CD1c-positive myeloid dendritic cell (primary cell): ENCODE results near the gene ALPK3.
A peak's percentile ranks its signal among the peaks of the same experiment; 100 is the strongest.

ENCODE experiments used
- DNase-seq: peaks from one replicate; pipeline ENCODE4 v3.0.0-alpha.2; 2016; ENCODE audit errors: extremely low spot score

The ALPK3 gene

GRCh38 chr15:84892786-84893307, 75.7 kb downstream of the ALPK3 start:
- DNase-seq, result no peak

DNA sequence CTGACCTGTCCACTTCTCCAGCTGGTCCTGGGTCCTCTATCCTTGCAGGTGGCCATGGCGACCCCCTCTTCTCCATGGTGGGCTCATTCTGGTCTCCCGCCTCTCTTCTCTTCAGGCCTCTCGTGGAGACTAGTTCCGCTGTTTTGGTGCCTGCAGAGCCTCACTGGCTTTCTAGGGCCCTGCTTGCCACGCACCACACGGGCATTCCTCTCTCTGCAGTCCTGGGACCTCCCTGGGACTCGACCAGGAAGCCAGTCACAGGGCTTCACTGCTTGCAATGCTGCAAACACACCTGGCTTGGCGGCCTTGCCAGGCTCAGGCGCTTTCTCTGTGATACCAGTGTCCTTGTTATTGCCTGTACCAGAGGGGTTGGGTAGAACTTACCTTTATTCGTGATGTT, 76.5 kb downstream of the ALPK3 start:
- DNase-seq, result no peak

DNA sequence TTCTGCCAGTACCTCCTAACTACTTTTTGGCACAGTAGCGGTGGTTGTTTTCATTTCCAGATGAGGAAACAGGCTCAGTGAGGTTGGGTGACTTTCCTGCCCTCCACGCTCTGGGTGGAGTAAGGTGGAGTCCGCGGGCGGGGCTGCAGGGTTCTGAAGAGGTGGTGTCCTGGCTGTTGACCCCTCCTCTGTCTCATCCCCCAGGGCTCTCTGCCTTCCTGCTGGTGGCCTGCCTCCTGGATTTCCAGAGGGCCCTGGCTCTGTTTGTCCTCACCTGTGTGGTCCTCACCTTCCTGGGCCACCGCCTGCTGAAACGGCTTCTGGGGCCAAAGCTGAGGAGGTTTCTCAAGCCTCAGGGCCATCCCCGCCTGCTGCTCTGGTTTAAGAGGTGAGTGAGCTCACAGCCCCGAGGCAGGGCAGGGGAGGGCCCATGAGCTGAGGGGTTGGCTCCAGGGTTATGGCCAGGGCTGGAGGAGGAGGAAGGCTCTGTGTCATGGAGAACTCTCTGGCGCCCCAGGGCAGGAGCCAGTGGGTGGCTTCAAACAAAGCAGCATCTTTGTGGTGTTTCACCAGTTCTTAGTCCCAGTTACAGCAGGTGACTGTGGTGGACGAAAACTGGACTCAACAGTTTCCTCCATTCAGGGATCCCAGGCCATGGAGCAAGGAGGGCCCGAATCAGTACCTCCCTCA, 77.7 kb downstream of the ALPK3 start:
- no peak for DNase-seq

- no peak for DNase-seq
Measured at GRCh38 chr15:84898761-84899160, 81.6 kb downstream of the ALPK3 start.

DNA sequence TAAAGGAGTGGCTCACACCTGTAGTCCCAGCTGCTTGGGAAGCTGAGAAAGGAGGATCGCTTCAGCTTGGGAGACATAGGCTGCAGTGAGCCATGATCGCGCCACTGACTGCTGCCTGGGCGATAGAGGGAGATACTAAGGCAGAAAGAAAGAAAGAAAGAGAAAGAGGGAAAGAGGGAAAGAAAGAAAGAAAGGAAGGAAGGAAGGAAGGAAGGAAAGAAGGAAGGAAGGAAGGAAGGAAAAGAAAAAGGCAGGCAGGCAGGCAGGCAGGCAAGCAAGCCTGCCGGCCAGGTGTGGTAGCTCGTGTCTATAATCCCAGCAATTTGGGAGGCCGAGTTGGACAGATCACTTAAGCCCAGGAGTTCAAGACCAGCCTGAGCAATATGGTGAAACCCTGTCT, 82.6 kb downstream of the ALPK3 start:
- no peak for DNase-seq

- no peak for DNase-seq
Measured at GRCh38 chr15:84901540-84901939, 84.4 kb downstream of the ALPK3 start.

DNA sequence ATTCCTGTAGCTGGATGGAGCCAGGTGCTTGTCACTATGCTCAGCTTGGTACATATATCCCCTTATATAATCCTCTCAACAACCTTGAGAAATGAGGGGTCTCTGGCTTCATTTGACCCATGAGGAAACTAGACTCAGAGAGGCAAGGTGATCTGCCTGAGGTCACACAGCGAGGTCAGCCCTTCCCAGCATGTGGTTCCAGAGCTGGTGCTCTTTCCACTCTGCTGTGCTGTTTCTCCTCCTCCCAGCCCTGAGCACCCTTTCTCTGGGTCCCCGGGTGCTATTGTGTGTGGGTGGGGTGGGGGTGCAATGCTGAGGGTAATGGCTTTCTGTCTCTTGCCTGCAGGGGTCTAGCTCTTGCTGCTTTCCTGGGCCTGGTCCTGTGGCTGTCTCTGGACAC, 86.6 kb downstream of the ALPK3 start:
- DNase-seq, result no peak

DNA sequence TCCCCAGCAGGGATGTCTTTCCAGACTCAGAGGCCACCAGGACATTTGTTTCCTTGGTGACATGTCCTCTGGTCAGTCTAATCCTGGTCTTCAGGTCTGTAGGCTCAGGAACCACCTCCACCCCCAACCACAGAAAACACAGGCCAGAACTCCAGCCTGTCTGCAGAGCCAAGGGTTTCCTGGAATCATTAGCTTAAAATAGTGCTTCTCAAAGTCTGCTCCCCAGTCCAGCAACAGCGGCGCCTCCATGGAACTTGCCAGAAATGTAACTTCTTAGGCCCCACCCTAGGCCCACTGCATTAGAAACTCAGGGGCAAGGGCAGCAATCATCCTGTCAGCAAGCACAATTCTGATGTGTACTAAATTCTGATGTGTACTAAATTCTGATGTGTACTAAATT, 87.3 kb downstream of the ALPK3 start:
- DNase-seq, result no peak

DNA sequence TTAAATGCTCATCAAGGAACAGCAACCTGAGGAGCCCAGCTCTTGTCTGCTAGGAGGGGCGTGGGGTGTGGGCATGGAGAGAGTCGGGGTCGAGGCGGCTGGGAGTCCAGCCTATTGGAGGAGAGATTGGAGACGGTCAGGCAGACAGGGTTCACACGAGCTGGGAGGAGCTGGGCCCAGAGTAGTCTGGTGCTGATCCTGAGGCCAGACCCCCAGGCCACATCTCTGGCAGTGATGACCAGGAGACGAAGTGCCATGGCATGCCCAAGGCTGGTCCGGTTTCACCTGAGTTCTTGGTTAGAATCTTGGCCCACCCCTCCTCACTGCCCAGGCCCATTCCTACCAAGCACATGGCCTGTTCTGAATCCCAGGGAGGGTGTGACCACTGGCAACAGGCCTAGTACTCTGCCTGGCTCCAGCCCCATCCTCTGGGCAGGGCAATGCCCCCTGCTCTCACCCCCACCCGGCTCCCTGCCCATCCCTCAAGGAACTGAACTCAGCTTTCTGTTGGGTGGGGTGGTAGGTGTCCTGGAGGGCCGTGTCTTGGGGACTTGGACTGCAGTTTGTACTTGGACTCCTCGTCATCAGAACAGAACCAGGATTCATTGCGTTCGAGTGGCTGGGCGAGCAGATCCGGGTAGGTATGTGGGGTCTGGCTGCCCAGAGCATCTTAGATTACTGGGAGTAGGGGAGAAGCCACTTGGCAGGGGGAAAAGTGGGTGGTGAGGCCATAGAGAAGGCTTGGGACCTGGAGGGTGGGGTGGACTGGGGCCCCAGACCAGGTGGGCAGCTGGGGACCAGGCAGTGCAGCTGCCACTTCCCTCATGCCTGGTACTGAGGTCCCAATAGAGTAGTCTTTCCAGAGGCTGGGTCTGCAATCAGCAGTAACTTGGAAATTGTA, 88.1 kb downstream of the ALPK3 start:
- no peak for DNase-seq

DNA sequence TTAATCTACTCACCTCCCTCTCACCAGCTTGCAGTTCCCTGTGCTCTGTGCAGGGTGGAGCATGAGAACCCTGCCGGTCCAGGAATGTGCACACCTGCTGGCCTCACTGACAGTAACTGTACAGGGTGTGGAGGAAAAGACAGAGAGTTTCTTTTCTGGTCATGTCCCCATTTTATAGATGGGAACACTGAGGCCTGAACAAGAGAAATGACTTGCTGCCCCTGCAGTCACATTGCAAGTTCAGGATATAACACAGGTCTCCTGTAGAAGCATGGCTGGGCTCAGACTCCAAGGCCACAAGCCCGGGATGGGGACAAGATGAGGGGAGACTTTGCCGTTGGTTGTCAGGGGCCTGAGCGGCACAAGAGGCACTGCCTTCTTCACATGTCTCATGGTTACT, 90.6 kb downstream of the ALPK3 start:
- DNase-seq, result no peak

DNA sequence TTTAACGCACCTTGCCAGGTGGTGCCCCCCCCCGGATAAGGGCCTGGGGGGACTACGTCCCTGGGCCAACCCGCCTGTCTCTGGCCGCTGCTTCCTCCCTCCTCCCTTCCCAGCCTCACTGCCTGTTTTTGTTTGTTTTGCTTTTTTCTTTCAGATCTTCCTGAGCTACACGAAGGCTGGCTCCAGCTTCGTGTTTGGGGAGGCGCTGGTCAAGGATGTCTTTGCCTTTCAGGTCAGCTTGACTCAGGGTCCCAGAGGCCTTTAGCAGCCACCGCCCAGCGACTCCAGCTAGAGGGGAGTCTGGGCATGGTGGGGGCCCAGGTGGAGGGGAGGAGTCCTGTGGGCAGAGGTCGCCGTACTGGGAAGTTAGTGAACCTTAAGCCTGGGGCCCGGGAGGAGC, 91.4 kb downstream of the ALPK3 start:
- DNase-seq, result no peak

DNA sequence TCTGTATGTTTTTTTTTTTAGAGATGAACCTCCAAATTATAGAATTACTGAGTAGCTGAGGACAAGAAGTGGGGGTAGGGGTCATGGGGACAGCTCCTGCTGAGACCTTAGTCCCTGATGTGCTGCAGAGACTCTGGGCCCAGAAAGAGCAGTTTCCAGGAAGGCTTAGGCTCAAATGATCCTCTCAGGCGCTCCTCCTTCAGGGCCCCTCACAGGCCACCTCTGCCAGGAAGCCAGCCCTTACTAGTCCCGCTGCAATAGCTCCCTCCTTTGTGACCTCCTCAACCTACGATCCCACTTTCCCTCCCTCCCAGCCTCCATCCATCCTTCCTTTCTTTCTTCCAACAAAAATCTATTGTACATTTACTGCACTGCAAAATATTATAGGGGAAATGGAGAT, 91.9 kb downstream of the ALPK3 start:
- no peak for DNase-seq

GRCh38 chr15:84909782-84910181, 92.6 kb downstream of the ALPK3 start:
- DNase-seq, result no peak

DNA sequence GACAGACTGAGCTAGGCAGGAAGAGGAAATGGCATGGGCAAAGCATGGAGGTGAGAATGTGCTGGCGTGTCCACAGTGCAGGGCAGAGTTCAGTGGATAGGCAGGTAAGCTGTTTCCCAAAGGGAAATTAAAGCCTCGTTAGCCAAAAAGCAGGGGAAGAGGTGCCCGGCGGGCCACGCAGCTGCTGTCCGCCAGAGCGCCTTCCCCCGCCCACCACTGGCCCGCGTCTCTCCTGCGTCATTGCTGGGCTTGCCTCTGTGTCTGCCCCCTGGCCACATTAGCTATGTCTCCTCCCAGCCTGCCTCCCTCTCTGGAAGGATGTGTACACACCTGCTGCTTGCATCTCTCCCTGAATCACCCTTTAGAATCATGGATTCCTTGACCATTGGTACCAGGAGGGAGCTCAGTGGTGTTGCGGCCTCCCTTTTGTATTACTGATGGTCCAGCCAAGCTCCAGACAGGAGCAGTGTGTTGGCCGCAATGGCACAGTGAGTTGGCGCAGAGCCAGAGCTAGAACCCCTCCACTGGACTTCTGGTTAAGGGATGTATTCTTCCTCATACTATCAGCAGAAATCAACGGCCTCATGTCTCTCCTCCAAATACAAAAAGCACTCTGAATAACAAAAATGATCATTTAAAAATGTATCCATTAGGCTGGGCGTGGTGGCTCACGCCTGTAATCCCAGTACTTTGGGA, 93.9 kb downstream of the ALPK3 start:
- DNase-seq, result no peak

DNA sequence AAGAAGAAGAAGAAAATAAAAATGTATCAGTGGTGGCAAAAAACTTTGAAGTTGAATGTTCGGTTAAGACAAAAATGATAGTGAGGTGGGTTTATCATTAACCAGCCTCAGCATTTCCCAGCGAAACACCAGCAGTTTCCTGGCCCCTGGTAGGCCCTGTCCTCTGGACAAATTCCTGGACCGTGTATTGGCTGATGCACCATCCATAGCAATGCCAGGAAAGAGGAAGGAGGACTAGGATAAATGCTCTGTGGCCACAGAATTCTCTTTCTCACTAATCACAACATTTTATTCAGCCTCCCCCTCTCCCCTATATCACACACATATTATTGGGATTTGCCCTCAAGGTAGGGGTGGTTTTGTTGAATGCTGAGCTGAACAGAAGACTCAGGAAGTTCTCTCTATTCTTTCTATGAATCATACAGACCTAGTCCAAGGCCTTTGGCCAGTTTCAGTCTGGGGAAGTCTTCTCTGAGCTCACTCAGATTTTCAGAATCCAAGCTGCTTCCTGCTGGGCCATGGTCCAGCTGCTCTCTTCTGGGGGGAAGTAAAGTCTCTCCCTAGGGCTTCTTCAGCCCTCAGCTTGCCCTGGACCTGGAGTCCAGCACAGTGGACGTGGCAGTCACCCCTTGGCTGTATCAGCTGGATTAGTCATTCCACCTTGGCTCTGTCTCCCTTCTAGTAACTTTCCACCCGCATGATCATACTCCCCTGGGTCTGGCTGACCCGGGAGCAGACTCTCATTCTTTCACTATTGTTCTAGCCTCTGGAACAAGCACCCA, 94.9 kb downstream of the ALPK3 start:
- peak; percentile 2 for DNase-seq

GRCh38 chr15:84913360-84913723, 96.2 kb downstream of the ALPK3 start:
- no peak for DNase-seq

DNA sequence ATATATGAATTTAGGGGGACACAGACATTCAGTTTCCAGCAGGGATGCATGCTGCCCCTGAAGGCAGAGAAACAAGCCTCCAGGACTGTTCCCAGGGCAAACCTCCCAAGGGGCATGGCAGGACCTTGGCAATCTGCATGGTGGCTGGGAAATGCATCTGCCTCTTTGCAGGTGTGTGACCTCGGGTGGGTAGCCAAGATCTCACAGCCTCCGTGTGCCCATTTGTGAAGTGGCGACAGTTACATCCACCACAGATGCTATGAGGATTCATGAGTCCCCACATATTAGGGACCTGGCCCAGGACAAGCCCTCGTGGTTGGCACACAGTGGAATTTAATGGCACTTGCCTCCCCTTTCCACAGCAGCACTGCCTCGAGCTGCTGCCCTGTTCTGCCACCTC, 97.2 kb downstream of the ALPK3 start:
- DNase-seq, result no peak

DNA sequence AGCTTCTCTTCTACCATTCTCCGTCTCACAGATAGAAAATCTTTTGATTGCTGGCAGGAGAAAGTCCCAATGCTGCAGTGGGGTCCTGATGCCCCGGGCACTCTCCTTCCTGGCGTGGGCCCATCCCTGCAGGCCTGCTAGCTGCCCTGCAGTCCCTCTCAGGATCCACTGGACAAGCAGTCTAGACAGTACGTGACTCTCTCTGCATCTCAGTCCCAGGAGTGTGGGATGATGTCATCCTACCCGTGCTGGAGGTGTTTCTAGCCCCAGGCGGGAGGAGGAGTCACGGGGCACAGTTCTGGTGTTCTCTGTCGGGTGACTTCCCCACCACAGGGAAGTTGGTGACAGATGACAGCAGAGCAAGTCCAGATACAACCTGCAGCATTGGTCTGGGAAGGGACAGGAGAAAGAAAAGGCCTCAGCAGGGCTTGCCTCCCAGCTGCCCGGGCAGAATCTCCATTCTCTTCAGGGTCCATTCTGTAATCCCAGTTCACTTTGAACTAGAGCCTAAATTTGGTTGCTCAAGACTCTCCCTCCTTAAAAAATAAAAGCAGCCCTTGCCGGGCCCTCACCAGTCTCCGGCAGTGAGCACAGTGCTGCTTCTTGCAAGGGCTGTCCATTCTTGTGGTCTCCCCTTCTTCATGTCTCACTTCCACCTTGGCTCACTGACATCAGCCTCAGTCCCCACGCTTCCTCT, 97.9 kb downstream of the ALPK3 start:
- peak; percentile 45 for DNase-seq

DNA sequence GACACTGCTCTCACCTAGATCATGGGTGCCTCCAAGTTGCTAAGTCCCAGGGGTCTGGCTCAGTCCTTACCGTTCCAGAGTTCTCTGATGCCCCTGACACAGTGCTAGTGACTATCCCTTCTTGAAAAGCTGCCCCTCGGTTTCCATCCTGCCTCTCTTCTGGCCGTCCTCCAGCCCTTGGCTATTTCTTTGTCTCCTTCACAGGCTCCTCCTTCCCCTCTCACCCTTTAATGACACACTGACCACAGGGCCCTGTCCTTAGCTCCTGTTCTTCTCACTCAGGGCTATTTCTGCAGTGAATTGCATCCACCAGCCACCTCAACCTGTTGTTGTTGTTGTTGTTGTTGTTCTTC, 98.4 kb downstream of the ALPK3 start:
- DNase-seq, result no peak

- no peak for DNase-seq
Measured at GRCh38 chr15:84917452-84917851, 100.3 kb downstream of the ALPK3 start.

- no peak for DNase-seq
Measured at GRCh38 chr15:84919106-84919667, 102.0 kb downstream of the ALPK3 start.
